ENCODE results near the gene SDSL.

- no peak for TF ChIP-seq CTCF (IDR thresholded peaks at IDR 0.05)
- no peak for TF ChIP-seq POLR2A (IDR thresholded peaks at IDR 0.05)
Observed at GRCh38 chr12:113473942-113474341, 51.8 kb downstream of the SDSL start.
